K562 (cell line): ENCODE measurements around the gene LASP1. TPM values are rescaled to one million over a fixed set of nuclear protein-coding genes. Genes with fewer than 3 reads are reported as not detected.

Experiments used
- XRCC4 ChIP-seq: IDR thresholded peaks from one replicate; pipeline ENCODE4 v1.6.1; 2011; ENCODE audit not compliant: insufficient read depth, insufficient read length; ENCODE audit errors: extremely low read depth
- ZNF830 ChIP-seq: fragments of 250-450 bp; sonication (Bioruptor Pico); IDR thresholded peaks from 2 replicates; pipeline ENCODE4 v1.5.0; 2021; ENCODE audit warnings: mild to moderate bottlenecking
- polyA plus RNA-seq, 8 experiments: library from polyadenylated mRNA; depleted of rRNA in 4 of 8; stranded (reverse) in 5 of 8; unstranded in 3 of 8; fragments of >200 nt; fragmentation: Nextera tagmentation in 2 of 8; fragmentation: Illumina TruSeq in 1 of 8; extraction: Ambion mirVana in 2 of 8; extraction: Trizol in 1 of 8; gene quantifications; 2 replicates each; pipeline versions ENCODE4 v1.2.1 to v1.2.3, GENCODE V29; 2011 to 2014; ENCODE audit warnings: inconsistent platforms in 1 of 8, missing spikeins in 1 of 8
- total RNA-seq, 7 experiments: library from RNA; depleted of rRNA in 6 of 7; stranded (reverse); fragments of >200 nt in 6 of 7; fragmentation: Illumina TruSeq in 2 of 7; extraction: Trizol in 2 of 7; gene quantifications; 2 replicates each; pipeline versions ENCODE4 v1.2.1 to v1.2.3, GENCODE V29; 2011 to 2021; ENCODE audit warnings: low replicate concordance in 1 of 7
- TF ChIP-seq, protein P1 (sequence below): fragments of 450-650 bp; formaldehyde crosslinking; IDR thresholded peaks from 2 replicates; pipeline ENCODE4 v1.4.0; 2020; ENCODE audit warnings: mild to moderate bottlenecking, moderate library complexity
- TF ChIP-seq, protein P2 (sequence below): fragments of 250-450 bp; sonication (Bioruptor Pico); IDR thresholded peaks from 2 replicates; pipeline ENCODE4 v1.4.0; 2020; ENCODE audit warnings: mild to moderate bottlenecking, moderate library complexity
- TF ChIP-seq, protein P3 (sequence below): fragments of 200-600 bp; sonication (generic); IDR thresholded peaks from one replicate; pipeline ENCODE4 v1.6.1; 2012; ENCODE audit warnings: mild to moderate bottlenecking, low read depth, low read length, inconsistent platforms
- TF ChIP-seq, protein P4 (sequence below): fragments of 450-650 bp; IDR thresholded peaks from 2 replicates; pipeline ENCODE4 v1.6.1; 2017; ENCODE audit warnings: antibody characterized with exemption

LASP1 gene
- total and polyA plus RNA-seq, 9 of the 15 experiments (the other 6 are each of a cell fraction or from before 2014, with no cell fraction given), result 23.0 to 125 (median 55.3) TPM

DNA sequence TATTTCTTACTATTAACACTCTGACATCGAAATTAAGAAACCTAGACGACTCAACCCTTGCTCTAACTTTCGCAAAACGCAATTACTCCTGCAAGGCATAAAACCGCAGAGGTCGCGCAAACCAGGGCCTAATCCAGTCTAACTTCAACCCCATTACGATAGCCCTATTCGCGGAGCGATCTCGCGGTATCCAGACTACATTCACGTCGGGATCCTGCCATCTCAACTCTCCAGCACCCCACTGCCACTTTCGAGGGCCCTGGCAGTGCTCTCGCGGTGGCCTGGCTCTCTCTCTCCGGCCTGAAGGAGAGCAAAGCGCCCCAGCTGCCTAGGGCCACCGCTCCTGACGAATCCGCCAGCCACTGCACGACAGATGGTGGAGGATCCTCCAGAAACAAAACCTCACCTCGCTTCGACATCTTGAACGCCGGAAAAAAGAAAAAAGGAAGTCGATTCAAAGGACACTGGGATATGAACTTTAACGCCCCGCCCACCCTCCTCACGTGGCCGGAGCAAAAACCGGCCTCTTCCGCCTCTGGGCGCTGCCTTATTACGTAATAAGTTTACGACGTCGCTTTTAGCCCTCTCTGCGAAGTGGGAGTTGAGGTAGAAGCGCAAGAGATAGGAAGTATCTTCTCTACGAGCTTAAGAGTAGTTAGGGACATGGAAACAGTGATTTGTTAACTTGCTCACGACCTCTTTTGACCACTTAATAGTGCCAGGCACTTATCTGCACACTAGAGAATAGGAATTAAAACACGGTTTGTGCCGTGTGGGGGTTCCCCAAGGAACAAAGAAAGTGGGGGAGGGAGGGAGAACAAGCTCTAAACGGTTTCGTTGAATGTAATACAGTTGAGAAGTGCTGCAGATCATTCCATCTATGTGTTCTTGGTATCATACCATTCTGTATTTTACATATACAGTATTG, 16.3 kb upstream of the LASP1 start, which contains the start of gene RPL23 (continued):
- TF ChIP-seq, protein P1, sequence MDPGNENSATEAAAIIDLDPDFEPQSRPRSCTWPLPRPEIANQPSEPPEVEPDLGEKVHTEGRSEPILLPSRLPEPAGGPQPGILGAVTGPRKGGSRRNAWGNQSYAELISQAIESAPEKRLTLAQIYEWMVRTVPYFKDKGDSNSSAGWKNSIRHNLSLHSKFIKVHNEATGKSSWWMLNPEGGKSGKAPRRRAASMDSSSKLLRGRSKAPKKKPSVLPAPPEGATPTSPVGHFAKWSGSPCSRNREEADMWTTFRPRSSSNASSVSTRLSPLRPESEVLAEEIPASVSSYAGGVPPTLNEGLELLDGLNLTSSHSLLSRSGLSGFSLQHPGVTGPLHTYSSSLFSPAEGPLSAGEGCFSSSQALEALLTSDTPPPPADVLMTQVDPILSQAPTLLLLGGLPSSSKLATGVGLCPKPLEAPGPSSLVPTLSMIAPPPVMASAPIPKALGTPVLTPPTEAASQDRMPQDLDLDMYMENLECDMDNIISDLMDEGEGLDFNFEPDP (CRISPR knock-in tag), result no peak
- TF ChIP-seq ZNF830 (CRISPR knock-in tag) (no peak), XRCC4 (no peak)
- TF ChIP-seq, protein P2, sequence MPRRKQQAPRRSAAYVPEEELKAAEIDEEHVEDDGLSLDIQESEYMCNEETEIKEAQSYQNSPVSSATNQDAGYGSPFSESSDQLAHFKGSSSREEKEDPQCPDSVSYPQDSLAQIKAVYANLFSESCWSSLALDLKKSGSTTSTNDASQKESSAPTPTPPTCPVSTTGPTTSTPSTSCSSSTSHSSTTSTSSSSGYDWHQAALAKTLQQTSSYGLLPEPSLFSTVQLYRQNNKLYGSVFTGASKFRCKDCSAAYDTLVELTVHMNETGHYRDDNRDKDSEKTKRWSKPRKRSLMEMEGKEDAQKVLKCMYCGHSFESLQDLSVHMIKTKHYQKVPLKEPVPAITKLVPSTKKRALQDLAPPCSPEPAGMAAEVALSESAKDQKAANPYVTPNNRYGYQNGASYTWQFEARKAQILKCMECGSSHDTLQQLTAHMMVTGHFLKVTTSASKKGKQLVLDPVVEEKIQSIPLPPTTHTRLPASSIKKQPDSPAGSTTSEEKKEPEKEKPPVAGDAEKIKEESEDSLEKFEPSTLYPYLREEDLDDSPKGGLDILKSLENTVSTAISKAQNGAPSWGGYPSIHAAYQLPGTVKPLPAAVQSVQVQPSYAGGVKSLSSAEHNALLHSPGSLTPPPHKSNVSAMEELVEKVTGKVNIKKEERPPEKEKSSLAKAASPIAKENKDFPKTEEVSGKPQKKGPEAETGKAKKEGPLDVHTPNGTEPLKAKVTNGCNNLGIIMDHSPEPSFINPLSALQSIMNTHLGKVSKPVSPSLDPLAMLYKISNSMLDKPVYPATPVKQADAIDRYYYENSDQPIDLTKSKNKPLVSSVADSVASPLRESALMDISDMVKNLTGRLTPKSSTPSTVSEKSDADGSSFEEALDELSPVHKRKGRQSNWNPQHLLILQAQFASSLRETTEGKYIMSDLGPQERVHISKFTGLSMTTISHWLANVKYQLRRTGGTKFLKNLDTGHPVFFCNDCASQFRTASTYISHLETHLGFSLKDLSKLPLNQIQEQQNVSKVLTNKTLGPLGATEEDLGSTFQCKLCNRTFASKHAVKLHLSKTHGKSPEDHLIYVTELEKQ (CRISPR knock-in tag), result no peak
- TF ChIP-seq, protein P3, sequence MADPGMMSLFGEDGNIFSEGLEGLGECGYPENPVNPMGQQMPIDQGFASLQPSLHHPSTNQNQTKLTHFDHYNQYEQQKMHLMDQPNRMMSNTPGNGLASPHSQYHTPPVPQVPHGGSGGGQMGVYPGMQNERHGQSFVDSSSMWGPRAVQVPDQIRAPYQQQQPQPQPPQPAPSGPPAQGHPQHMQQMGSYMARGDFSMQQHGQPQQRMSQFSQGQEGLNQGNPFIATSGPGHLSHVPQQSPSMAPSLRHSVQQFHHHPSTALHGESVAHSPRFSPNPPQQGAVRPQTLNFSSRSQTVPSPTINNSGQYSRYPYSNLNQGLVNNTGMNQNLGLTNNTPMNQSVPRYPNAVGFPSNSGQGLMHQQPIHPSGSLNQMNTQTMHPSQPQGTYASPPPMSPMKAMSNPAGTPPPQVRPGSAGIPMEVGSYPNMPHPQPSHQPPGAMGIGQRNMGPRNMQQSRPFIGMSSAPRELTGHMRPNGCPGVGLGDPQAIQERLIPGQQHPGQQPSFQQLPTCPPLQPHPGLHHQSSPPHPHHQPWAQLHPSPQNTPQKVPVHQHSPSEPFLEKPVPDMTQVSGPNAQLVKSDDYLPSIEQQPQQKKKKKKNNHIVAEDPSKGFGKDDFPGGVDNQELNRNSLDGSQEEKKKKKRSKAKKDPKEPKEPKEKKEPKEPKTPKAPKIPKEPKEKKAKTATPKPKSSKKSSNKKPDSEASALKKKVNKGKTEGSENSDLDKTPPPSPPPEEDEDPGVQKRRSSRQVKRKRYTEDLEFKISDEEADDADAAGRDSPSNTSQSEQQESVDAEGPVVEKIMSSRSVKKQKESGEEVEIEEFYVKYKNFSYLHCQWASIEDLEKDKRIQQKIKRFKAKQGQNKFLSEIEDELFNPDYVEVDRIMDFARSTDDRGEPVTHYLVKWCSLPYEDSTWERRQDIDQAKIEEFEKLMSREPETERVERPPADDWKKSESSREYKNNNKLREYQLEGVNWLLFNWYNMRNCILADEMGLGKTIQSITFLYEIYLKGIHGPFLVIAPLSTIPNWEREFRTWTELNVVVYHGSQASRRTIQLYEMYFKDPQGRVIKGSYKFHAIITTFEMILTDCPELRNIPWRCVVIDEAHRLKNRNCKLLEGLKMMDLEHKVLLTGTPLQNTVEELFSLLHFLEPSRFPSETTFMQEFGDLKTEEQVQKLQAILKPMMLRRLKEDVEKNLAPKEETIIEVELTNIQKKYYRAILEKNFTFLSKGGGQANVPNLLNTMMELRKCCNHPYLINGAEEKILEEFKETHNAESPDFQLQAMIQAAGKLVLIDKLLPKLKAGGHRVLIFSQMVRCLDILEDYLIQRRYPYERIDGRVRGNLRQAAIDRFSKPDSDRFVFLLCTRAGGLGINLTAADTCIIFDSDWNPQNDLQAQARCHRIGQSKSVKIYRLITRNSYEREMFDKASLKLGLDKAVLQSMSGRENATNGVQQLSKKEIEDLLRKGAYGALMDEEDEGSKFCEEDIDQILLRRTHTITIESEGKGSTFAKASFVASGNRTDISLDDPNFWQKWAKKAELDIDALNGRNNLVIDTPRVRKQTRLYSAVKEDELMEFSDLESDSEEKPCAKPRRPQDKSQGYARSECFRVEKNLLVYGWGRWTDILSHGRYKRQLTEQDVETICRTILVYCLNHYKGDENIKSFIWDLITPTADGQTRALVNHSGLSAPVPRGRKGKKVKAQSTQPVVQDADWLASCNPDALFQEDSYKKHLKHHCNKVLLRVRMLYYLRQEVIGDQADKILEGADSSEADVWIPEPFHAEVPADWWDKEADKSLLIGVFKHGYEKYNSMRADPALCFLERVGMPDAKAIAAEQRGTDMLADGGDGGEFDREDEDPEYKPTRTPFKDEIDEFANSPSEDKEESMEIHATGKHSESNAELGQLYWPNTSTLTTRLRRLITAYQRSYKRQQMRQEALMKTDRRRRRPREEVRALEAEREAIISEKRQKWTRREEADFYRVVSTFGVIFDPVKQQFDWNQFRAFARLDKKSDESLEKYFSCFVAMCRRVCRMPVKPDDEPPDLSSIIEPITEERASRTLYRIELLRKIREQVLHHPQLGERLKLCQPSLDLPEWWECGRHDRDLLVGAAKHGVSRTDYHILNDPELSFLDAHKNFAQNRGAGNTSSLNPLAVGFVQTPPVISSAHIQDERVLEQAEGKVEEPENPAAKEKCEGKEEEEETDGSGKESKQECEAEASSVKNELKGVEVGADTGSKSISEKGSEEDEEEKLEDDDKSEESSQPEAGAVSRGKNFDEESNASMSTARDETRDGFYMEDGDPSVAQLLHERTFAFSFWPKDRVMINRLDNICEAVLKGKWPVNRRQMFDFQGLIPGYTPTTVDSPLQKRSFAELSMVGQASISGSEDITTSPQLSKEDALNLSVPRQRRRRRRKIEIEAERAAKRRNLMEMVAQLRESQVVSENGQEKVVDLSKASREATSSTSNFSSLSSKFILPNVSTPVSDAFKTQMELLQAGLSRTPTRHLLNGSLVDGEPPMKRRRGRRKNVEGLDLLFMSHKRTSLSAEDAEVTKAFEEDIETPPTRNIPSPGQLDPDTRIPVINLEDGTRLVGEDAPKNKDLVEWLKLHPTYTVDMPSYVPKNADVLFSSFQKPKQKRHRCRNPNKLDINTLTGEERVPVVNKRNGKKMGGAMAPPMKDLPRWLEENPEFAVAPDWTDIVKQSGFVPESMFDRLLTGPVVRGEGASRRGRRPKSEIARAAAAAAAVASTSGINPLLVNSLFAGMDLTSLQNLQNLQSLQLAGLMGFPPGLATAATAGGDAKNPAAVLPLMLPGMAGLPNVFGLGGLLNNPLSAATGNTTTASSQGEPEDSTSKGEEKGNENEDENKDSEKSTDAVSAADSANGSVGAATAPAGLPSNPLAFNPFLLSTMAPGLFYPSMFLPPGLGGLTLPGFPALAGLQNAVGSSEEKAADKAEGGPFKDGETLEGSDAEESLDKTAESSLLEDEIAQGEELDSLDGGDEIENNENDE, result no peak
- TF ChIP-seq, protein P4, sequence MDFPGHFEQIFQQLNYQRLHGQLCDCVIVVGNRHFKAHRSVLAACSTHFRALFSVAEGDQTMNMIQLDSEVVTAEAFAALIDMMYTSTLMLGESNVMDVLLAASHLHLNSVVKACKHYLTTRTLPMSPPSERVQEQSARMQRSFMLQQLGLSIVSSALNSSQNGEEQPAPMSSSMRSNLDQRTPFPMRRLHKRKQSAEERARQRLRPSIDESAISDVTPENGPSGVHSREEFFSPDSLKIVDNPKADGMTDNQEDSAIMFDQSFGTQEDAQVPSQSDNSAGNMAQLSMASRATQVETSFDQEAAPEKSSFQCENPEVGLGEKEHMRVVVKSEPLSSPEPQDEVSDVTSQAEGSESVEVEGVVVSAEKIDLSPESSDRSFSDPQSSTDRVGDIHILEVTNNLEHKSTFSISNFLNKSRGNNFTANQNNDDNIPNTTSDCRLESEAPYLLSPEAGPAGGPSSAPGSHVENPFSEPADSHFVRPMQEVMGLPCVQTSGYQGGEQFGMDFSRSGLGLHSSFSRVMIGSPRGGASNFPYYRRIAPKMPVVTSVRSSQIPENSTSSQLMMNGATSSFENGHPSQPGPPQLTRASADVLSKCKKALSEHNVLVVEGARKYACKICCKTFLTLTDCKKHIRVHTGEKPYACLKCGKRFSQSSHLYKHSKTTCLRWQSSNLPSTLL, result 0 out of 2 replicates have a peak, but pooled peaks have one; percentile 27
